GM21367 (cell line): ENCODE measurements around the gene LTO1.

ENCODE experiments used
- ATAC-seq: cut with Tn5 transposase; IDR thresholded peaks from one replicate; pipeline ENCODE4 v1.9.1; 2021; ENCODE audit not compliant: unreplicated experiment

The LTO1 gene

DNA sequence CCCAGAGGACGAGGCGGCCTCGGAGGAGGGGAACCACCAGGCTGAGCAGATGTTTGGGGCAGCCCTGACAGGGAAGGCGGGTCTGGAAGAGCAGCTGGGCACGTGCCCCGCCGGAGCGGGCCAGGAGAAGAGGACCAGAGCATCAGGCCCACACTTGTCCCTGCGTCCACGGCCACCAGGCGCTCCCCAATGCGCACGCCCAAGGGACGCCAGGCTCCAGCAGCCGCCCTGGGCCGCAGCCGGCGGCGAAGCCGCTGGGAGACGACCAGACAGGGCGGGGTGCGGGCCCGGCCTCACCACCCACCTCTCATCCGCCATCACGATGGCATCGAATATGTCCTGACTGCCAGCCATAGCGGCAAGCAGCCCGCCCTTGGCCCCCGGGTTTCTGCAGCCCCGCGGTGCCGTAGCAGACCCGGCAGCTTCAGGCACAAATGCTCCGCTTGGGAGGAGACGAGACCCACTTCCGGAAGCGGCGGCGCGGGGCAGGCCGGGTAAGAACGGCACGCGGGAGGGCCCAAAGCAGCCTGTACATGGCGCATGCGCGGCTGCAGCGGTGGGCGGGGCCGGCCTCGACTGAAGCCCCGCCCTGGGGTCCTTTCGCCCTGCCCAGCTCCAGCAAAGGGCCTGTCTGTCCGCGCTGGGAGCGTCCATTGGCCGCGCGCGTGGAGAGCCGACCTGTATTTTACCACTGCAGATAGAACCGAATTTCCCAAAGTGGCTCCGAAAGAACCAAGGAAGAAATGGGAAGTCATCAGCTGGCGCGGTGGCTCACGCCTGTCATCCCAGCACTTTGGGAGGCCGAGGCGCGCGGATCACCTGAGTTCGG, at the start of gene LTO1:
Gene LTO1, minus strand, starts transcription at position 468 of the 829 bp plus-strand sequence. Its CDS starts 114 bp downstream, at position 354.
- peak; percentile 68 for ATAC-seq

DNA sequence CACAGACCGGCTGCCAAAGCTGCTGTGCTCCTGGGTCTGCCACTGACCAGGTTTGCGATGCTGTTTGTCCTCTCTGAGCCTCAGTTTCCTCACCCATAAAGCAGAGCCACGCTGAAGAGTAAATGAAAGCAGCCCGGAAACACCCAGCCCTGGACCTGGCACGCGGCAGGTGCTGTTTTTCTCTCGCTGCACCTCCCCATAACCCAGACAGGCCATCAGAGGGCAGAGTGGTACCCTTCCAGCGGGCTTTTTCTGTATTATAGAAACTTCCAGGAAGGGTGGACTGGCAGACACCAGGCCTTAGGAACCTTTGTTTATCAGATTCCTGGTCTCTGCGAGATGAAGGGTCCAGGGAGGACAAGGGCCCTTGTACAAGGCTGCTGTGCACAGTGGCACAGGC, 46.6 kb upstream of the LTO1 start:
- no peak for ATAC-seq

DNA sequence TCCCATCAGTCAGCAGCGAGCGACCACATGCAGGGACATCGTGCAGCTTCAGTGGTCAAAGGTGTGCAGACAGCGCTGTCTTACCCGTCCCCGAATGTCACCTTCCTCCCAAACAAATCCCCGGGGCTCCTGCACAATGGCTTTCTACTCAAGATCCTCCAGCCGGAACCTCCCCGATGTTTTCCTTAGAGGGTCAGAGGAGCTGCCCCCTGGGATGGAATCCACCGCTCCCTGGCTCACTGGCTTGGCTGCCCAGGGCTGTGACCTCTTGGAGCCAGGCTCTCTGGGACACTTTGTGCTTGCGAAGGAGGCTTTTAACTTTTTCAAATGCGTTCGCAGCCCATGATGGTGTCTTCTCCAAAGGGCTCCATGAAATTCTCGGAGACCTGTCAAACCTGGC, 46.0 kb upstream of the LTO1 start:
- no peak for ATAC-seq

DNA sequence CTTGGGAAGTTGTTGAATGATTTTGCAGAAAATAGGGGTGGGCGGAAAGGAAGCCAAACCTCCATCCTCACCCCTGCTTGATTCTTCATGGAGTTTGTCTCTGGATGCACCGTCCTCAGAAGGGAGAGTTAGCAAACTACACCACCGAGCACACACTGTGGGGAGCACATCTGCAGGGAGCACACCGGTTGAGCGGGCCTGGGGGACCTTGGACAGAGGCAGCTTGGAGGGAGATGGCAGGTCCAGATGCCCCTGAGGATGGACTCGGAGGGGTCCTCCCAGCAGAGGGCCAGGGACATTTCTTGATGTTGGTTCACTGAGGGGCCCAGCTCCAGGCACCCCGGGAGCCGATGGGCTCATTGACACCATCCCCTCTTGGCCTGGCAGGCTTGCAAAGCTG, 43.8 kb upstream of the LTO1 start:
- no peak for ATAC-seq

DNA sequence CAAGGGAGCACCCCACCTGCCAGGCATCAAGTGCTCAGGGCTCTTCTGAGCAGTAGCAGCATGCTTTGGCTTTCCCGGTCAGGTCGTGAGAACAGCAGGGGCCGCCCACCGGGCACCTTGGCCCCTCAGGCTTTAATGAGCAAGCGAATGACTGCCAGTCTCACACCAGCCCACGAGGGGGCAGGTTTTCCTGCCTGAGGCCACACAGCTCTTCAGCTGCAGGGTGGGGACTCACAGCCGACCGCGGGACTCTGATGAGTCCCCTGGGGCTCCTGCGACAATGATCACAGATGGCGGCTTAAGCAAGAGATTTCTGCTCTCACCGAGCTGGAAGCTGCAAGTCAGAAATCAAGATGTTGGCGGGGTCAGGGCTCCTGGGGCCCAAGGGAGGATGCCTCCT, 43.0 kb upstream of the LTO1 start:
- ATAC-seq: no peak

GRCh38 chr11:69716891-69717747, 42.0 kb upstream of the LTO1 start:
- ATAC-seq: no peak

DNA sequence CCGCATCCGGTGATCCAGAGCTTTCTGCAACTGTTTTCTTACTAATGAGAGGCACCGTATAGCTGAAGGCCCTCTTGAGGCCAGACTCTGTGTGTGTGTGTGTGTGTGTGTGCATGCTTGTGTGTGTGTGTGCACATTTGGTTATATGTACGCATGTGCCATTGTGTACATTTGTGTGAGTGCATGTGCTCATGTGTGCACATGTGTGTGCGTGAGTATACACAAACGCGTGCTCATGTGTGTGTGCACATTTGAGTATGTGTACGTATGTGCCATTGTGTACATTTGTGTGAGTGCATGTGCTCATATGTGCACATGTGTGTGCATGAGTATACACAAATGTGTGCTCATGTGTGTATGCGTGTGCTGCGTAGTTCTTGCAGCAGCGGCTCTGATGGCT, 40.9 kb upstream of the LTO1 start:
- ATAC-seq: no peak

DNA sequence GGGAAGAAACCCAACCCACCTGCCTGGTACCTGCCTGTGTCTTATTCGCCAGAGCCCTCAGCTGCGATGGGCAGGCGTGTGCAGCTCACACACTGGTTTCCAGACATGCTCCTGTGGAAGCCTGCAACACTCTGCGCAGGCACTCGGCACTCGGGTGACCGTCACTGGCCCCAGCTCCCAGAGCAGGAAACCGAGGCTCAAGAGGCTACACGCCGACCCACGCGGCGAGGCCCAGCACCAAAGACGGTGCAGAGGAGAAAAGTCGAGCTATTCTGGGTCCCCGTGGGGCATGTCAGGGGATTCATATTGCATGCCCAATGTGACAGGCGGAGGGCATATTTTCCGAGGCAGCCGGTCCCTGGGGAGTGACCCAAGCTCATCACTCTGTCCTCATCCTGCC, 40.3 kb upstream of the LTO1 start:
- no peak for ATAC-seq

- no peak for ATAC-seq
These were observed 37.0 kb upstream of the LTO1 start for GRCh38 chr11:69711822-69712801.

- no peak for ATAC-seq
These were observed 33.7 kb upstream of the LTO1 start for GRCh38 chr11:69708736-69709401.

- no peak for ATAC-seq
These were observed 32.0 kb upstream of the LTO1 start for GRCh38 chr11:69707176-69707575.

DNA sequence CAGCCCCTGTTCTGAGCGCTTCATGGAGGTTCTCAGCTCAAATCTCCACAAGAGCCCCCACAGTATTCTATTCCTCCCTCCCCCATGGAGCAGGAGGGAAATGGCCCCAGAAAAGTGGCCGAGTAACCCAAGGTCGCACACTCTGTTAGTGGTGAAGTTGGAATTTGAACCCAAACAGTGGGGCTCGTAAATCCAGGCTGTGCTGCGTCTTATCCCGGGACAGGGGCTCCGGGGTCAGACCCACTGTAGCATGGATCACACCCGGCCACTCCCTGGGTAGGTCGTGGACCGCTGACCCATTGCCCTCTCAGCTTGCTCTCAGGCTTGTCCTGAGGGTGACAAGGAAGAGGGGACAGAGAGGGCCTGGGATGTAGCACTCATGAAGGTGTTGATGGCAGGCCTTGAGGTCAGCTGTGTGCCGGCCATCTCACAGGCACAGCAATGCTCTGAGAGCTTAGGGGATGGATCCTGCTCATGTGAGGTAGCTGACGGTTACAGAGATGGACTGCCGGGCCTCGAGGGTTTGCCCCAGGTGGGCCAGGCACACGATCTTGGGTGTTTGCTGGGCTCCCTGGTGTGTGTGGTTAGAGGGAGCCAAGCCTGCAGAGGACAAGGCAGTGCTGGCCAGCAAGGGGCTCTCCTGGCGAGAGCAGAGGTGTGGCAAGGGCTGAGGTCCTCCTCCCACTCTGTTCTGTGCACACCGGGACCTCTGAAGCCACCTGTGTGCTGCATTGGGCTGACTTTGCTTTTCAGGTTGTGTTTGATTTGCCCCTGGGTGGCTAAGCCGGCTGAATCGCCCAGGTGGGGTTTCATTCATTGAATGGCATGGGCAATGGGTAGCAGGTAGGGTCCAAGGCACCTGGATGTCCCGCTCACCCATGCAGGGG, 31.0 kb upstream of the LTO1 start:
- ATAC-seq: no peak

DNA sequence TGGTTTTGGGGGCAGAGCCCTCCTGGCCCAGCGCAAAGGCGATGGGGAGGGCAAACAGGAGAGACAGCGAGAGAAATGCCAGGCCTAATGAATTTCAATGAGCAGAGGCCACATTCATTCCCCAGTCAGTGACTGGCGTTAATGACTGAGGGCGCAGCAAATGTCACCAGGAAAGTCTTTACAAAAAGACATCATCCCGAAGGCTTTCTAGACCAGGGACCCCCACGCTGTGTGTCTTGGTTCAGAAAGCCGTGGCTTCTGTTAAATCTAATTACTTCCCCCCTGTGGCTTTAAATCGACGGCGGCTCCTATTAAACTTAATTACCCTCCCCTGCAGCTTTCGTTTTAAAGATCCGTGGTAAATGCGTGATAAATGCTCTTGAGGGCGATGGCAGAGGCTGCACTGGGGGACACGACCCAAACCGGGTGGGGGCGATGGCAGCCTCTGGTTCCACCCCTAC, 30.2 kb upstream of the LTO1 start:
- ATAC-seq: no peak

- ATAC-seq: no peak
These were observed 29.5 kb upstream of the LTO1 start for GRCh38 chr11:69704508-69705253.

- no peak for ATAC-seq
These were observed 28.8 kb upstream of the LTO1 start, which contains the start of gene FGF19 for GRCh38 chr11:69703768-69704507. Gene FGF19, minus strand, starts transcription at chr11:69704022. Its CDS starts 146 bp downstream, at chr11:69703876.

GRCh38 chr11:69703453-69703767, 28.3 kb upstream of the LTO1 start:
- no peak for ATAC-seq

- ATAC-seq: no peak
These were observed 27.8 kb upstream of the LTO1 start for GRCh38 chr11:69702769-69703452.
